NOMO-1 treated with dmso at 0.1 percent for 144 hours (cell line): ENCODE data around the gene TYW1.
"Not testable (repeated sequence)": the region's sequence is repeated elsewhere in the genome, so short reads cannot be mapped to it uniquely, and the experiment has no call there.

Experiments used
- DNase-seq: peaks from one replicate; lab custom pipeline; 2025; ENCODE audit not compliant: unreplicated experiment; lab: John Stamatoyannopoulos, UW

Gene TYW1

GRCh38 chr7:67128257-67128656, 131.6 kb downstream of the TYW1 start:
- DNase-seq = not testable (repeated sequence)

GRCh38 chr7:67130766-67131165, 134.1 kb downstream of the TYW1 start:
- not testable (repeated sequence) for DNase-seq

GRCh38 chr7:67134912-67135311, 138.3 kb downstream of the TYW1 start:
- DNase-seq = not testable (repeated sequence)

- DNase-seq = not testable (repeated sequence)
Observed at GRCh38 chr7:67135617-67136486, 139.2 kb downstream of the TYW1 start.

GRCh38 chr7:67137489-67137888, 140.9 kb downstream of the TYW1 start:
- DNase-seq = not testable (repeated sequence)

GRCh38 chr7:67139876-67140275, 143.2 kb downstream of the TYW1 start:
- not testable (repeated sequence) for DNase-seq

- not testable (repeated sequence) for DNase-seq
Observed at GRCh38 chr7:67141001-67141400, 144.4 kb downstream of the TYW1 start.

GRCh38 chr7:67143091-67143786, 146.6 kb downstream of the TYW1 start:
- DNase-seq = not testable (repeated sequence)

GRCh38 chr7:67145581-67146193, 149.1 kb downstream of the TYW1 start:
- not testable (repeated sequence) for DNase-seq

GRCh38 chr7:67149131-67149530, 152.5 kb downstream of the TYW1 start:
- not testable (repeated sequence) for DNase-seq

- DNase-seq = not testable (repeated sequence)
Observed at GRCh38 chr7:67154374-67154773, 157.7 kb downstream of the TYW1 start.

GRCh38 chr7:67156064-67156463, 159.4 kb downstream of the TYW1 start:
- not testable (repeated sequence) for DNase-seq

GRCh38 chr7:67163285-67163684, 166.7 kb downstream of the TYW1 start:
- not testable (repeated sequence) for DNase-seq

GRCh38 chr7:67171151-67171550, 174.5 kb downstream of the TYW1 start:
- DNase-seq = not testable (repeated sequence)

- DNase-seq = not testable (repeated sequence)
Observed at GRCh38 chr7:67176730-67177129, 180.1 kb downstream of the TYW1 start.

- not testable (repeated sequence) for DNase-seq
Observed at GRCh38 chr7:67178915-67179688, 182.5 kb downstream of the TYW1 start.

- not testable (repeated sequence) for DNase-seq
Observed at GRCh38 chr7:67182956-67183750, 186.5 kb downstream of the TYW1 start.

- not testable (repeated sequence) for DNase-seq
Observed at GRCh38 chr7:67184912-67185659, 188.5 kb downstream of the TYW1 start.

- not testable (repeated sequence) for DNase-seq
Observed at GRCh38 chr7:67185660-67186129, 189.1 kb downstream of the TYW1 start.
